Measurements from ENCODE around the gene ABCB8.
A peak's percentile ranks its signal among the peaks of the same experiment; 100 is the strongest.
"Not testable (repeated sequence)": the region's sequence is repeated elsewhere in the genome, so short reads cannot be mapped to it uniquely, and the experiment has no call there.

The ABCB8 gene

DNA sequence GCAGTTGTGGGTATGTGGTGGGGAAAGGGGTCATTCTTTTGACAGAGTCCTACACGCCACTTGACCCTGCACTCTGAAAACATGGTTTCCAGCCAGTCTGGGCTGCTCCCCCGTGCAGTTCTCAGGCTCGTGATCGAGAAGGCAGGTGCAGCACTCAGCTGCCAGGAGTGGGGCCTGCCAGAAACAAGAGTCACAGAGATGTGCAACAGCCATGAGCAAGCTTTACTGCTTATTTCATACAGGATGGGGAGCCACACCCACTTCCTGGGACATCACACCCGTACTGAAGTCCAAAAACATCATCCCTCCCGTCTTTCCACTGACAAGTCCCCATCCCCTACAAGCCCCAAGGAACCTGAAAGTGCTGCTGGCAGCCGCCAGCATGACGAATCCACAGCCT, 13.3 kb upstream of the ABCB8 start:
- DNase-seq (ENCODE audit: low spot score): peak; percentile 58

DNA sequence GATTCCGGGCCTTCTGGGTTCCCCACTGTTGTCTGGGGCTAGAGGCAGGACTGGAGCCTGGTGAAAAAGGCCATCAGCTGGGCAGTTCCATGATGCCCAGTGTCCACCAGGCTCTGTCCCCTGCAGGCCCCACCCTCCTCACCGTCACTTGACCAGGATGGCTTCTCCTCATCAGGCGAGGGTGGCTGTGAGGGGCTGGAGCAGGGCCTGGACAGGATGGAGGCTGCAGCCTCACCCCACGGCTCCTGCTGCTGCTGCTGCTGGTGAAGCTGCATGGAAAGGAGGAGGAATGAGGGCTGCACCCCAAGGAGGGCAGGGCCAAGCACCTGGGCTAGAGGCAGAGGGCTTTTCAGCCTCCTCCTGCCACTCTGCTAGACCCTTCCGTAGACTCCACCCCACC, 12.3 kb upstream of the ABCB8 start:
- no peak for DNase-seq (ENCODE audit: low spot score)

DNA sequence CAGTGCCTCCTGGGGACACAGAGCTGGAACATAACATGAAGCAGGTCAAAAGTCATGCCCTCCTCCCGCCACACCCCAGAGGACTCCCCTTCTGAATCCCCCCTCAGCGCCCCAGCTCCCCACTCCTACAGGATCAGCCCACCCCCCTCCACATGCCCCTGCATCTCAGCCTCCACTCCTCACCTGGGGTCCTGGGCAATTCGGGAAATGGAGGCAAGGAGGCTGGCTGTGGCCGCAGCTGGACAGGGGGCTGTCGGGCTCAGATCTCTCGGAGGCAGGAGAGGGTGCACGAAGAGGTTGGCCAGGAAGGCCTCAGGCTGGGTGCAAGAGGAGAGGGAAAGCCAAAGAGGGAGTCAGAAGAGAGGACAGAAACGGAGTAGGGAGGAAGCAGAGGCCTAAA, 11.7 kb upstream of the ABCB8 start:
- DNase-seq (ENCODE audit: low spot score): no peak

DNA sequence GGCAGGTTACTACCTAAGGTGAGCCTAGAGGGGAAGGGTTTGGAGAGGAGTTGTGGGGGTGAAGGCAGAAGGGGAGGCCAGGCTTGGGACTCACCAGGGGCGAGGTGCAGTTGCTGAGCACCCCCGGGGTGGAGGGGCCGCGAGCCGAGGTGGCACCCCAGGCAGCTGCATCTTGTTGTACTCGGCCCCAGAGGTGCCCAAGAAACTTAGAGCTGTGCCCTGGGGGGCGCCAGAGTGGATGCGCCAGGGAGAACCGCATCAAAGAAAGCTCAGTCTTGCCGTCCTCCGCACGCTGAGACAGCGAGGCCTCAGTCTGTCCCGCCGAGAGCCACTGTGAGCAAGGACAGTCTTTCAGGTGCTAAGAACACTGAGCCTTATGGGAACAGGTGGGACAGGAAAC, 11.3 kb upstream of the ABCB8 start:
- DNase-seq (ENCODE audit: low spot score): no peak

DNA sequence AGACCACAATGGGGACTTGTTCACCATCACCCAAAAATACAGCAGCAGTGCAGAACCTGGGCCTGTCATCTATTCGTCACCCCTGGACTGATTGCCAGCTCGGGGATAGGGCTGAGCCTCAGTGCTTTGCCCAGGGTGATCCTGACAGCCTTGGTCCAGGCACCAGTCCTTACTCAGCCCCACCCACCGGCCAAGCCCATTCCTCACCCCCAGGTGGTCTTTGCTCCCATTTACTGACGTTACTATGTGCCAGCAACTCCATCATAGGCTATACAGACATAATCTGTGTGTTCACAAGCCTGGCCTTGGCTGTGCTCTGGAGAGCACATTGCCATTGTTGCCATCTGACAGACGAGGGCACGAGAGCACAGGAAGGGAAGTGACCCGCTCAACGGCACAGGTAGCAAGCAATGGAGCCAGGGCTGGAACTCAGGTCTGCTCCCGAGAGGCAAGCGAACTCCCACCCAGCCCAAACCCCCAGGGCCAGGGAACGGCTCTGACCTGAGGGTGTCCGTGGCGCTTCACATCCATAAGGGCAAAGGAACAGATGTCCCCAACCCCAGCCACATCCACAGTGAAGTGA, 10.8 kb upstream of the ABCB8 start:
- no peak for DNase-seq (ENCODE audit: low spot score)

DNA sequence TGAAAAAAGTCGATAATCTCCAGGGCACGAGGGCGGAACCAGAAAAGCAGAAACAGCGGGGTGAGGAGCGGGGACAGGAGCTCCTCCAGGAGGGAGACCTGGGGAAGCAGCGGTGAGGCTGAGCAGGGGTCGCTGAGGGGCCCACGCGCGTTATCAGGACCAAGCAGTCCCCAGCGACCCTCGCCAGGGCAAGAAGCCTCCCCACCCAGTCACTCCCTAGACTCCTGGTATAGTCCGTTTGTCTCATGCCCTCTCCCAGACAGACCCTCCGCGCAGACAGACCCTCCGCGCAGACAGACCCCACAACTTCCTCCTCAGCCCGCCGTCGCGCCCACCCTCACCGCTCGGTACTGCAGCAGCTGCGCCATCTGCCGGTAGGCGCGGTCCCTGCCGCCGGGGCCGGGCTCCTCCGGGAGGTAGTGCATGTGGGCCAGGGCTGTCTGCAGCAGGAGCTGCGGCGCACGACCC, 10.3 kb upstream of the ABCB8 start:
- peak; percentile 76 for DNase-seq (ENCODE audit: low spot score)

DNA sequence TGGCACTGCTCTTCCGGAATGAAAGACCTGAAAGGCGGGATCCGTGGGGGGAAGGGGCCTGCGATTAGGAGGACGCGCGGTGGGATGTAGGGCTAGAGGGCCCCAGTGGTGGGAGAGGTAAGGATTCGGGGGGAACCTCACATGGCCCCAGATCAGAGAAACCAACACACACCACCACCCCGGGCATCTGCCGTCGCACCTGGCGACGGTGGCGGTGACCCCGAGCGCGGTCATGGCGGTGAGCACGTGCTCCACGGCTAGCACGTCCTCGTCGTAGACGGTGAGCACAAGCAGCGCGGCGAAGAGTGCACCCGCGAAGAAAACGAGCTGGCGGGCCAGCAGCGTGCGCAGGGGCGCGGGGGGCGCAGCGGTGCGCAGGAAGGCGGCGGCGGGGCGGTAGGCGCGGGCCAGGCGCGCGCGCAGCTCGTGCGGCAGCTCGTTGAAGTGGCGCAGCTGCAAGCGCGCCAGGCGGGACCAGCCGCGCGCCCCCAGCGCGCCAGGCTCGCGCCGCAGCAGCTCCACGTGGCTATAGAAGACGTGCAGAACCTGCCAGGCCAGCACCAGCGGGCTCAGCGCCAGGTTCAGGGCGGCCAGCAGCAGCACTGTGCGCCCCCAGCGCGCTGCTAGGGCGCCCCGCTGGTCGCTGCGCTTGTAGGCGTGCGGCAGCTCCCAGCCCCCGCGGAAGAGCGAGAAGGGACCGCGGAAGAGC, 9.7 kb upstream of the ABCB8 start:
- no peak for DNase-seq (ENCODE audit: low spot score)

DNA sequence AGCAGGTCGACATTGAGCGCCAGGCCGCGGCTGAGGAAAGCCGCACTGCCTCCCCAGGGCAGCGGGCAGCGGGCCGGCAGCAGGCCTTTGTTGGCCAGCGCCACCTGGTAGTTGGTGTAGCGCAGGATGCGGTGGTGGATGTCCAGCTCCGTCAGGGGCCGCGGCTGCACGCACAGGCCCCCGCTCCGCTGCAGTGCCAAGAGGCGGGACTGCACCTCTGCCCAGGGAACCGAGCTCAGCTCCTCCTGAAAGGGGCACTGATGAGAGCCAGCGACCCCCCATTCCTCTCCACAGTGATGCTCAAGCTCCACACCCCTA, 9.2 kb upstream of the ABCB8 start:
- no peak for DNase-seq (ENCODE audit: low spot score)

DNA sequence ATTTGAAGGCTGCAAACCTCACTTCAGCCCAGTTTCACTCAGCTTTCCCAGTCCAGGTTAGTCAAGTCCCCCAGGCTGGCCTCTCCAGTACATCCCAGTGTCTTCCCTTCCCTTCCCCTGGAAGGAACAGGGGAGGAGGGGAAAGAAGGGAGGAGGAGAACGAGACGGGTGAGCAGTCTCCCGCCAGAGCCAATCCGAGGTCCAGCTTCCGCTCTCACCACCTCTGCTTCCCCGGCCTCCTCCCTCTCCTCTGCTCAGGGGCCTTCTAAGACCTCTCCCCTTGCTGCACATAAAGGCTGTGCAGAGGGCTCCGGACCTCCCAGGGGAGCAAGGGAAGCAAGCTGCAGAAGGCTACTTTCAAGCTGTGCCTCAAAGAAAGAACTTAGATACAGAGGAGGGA, 8.0 kb upstream of the ABCB8 start:
- no peak for DNase-seq (ENCODE audit: low spot score)

DNA sequence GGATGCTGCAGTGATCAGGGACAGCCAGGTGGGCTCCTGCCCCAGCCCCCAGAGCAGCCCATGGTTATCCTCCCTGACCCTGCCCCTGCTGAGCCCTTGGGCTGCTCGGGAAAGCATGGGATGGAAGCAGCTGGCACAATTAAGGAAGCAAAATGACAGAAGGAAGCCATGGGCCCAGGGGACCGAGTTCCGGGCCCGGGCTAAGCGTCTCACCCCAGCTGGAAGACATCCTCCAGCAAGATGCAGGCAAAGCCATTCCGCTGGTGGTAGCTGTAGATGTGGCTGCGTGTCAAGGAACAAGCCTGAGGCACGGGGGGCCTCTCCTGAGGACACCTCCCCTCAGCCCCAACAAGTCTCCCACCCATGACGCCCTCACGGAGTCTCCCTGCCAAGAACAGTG, 5.0 kb upstream of the ABCB8 start:
- DNase-seq (ENCODE audit: low spot score): no peak

DNA sequence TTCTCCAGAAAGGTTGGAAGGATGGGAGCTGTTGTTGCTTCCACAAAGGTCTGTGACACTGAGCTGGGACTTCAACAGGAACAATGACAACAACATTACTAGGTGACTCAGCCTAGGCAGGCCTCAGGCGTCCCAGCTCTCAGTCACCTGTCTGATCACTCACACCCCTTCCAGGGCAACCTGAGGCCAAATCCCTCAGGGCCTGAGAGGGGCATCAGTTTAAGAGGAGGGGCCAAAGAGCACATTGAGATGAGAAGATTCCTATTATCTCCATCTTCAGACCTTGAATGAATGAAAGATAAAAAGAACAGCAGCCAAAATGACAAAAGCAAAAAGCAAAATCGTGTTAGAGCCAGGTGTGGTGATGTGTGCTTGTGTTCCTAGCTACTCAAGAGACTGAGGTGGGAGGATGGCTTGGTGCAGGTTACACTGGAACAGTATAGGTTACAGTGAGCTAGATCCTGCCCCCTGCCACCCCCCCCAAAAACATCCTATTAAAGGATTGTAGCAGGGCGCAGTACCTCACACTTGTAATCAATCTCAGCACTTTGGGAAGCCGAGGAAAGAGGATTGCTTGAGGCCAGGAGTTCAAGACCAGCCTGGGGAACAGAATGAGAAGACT, 3.7 kb upstream of the ABCB8 start, which contains the start of gene ATG9B:
TSS of gene ATG9B (minus strand) at position 60 of the 622 bp plus-strand sequence. CDS start 71 bp downstream, outside the sequence.
- DNase-seq (ENCODE audit: low spot score): no peak

DNA sequence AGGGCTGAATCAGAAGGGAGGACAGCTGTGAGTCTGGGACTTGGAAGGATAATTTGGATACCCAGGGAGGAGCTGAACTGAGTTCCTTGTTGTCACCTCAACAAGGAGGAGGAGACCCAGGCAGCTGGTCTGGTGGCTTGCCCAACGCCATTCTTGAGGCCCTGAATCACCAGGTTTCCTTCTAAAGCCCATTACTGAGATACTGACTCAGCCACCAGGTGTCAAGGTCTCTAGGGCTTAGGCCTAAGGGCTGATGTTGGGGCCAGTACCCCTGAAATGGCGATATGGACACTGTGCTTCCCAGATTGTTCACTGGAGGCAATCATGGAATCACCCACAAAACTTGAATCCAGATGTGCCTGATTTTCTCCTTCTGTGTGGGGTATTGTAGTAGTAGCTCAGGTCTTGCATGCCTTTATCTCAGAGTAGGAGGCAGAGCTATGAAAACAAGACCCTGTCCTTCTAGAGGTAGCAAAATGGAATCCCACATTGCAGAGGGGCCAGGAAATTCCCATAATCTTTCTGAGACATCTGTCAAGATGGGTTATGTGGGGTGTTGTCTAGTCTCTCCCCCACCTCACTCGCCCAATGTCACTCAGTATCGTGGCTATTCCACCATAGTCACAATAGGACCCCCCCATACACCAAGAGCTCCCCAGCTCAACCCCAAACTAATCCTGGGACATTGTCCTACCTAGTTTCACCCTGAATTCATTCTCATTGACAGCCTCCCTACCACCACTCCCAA, 2.2 kb upstream of the ABCB8 start:
- DNase-seq (ENCODE audit: low spot score): no peak

DNA sequence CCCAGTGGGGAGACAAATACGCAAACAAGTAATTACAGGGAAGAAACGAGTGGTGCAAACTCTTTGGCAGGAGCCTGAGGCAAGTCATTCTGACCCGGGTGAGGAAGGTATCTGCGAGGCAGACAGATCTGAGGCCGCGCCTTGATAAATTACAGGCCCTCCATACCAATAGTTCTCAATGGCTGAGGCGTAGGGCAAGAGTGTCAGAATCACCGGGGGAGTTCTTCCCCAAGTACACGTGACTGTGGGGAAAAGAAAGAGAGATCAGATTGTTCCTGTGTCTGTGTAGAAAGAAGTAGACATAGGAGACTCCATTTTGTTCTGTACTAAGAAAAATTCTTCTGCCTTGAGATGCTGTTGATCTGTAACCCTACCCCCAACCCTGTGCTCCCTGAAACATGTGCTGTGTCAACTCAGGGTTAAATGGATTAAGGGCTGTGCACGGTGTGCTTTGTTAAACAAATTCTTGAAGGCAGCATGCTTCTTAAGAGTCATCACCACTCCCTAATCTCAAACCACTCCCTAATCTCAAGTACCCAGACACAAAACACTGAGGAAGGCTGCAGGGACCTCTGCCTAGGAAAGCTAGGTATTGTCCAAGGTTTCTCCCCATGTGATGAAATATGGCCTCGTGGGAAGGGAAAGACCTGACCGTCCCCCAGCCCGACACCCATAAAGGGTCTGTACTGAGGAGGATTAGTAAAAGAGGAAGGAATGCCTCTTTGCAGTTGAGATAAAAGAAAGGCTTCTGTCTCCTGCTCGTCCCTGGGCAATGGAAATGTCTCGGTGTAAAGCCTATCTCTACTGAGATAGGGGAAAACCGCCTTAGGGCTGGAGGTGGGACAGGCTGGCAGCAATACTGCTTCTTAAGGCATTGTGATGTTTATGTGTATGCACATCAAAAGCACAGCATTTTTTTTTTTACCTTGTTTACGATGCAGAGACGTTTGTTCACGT, 1.2 kb upstream of the ABCB8 start:
- DNase-seq (ENCODE audit: low spot score): not testable (repeated sequence)

DNA sequence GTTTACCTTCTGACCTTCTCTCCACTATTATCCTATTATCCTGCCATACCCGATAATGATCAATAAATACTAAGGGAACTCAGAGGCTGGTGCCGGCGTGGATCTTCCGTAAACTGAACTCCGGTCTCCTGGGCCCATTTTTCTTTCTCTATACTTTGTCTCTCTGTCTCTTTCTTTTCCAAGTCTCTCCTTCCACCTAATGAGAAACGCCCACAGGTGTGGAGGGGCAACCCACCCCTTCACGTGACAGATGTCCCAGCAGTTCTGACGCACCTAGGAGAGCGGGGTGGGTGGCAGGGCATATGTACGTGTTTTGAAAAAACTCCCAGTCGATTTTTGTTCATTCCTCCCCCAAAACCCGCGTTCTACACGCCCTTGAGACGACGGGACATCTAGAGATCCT, 521 bp upstream of the ABCB8 start:
- DNase-seq (ENCODE audit: low spot score): not testable (repeated sequence)

DNA sequence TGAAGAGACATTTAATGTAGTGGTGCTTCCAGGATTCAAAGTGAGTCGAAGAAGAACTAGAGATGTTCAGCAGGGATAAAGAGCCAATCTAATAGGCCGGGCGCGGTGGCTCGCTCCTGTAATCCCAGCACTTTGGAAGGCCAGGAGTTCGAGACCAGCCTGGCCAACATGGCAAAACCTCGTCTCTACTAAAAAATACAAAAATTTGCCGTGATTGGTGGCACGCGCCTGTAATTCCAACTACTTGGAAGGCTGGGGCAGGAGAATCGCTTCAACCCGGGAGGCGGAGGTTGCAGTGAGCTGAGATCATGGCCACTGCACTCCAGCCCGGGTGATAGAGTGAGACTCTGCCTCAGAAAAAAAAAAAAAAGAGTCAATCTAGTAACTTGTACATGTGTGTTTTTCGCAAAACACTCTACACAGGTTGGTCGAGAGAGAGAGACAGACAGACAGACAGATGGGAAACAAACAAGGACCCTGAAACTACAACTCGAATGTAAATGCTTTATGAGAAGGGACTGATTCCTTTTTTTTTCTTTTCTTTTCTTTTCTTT, 775 bp downstream of the ABCB8 start:
- DNase-seq (ENCODE audit: low spot score): no peak

DNA sequence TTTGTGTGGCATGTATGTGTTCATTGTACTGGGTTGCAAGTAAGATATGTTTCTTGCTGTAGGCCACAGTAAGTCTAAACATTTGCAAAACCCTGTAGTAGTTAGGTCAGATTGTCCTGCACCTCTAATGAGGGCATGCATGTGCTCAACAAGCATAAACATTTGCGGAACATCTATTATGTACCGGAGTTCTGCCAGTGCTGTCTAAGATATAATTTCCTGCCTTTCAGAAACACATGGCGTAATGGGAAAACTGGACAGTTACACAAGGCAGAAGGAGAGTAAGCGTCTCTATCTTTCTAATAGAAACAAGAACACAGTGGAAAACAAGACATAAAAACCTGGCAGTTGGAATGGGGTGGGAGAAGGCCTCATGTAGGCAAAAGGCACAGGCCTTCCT, 2.8 kb downstream of the ABCB8 start:
- DNase-seq (ENCODE audit: low spot score): no peak

DNA sequence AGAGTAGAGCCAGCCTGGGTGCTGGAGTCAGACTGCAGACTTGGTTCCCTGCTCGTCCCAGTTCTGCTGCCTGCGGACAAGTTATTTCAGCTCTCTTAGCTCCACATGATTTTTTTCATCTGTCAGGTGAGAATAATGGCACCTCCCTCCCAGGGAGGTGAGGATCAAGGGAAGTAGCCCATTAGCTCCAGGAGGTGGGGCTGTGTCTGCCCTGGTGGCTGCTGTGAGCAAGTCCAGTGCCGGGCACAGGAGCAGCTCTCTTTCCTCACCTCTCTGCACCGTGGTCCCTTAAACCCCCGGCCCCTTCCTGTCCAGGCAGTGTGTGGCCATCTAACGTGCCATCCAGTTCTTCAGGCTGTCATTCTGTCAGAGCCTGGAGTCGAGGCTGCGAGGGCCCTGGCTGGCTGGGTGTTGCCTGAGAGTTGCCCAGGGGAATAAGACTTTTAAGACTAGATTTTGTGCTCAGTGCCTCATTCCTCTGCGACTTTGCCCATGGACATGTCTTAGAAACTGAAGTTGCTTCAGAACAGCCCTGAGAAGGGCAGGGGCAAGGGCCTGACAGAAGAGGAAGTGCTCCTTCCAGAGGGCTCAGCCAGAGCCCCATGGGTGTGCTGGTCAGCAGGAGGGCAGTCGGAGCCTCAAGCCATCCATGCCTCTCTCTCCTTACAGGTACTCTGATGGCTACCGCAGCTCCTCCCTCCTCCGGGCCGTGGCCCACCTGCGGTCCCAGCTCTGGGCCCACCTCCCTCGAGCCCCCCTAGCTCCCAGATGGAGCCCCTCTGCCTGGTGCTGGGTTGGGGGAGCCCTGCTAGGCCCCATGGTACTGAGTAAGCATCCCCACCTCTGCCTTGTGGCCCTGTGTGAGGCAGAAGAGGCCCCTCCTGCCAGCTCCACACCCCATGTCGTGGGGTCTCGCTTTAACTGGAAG, 5.0 kb downstream of the ABCB8 start:
- no peak for DNase-seq (ENCODE audit: low spot score)

DNA sequence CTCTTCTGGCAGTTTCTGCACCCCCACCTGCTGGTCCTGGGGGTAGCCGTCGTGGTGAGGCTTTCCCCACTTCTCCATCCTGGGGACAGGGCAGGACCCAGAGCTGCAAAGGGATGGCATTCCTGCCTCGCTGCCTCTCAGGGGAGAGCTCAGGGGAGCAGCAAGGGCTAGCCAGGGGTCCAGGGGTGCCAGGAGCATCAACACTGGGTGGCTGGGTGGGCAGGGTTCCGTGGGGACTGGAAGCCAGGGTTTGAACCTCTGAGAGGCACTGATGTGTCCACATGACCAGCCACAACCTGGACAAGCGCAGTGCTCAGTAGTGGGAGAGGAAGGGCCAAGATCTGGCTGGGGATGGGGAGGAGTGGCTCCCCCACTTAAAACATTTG, 5.6 kb downstream of the ABCB8 start:
- no peak for DNase-seq (ENCODE audit: low spot score)

DNA sequence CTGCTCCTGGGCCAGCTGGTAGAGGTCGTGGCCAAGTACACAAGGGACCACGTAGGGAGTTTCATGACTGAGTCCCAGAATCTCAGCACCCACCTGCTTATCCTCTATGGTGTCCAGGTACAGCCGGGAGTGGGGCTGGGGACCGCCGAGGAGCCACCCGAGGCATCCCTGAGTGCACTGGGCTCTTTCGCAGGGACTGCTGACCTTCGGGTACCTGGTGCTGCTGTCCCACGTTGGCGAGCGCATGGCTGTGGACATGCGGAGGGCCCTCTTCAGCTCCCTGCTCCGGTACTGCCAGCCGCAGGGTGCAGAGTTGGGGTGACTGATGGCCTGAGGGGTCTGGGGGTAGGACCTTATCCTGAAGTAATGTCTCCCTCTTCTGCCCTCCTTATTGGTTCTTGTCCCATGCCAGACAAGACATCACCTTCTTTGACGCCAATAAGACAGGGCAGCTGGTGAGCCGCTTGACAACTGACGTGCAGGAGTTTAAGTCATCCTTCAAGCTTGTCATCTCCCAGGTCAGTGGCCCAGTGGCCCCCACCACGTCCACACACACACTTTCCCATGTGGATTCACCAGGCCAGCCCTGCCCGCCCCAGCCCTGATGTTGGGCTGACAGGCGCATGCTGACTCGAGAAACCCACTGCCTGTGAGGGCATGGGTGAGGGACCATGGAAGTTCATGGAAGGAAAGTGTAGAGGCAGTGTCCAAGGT, 6.2 kb downstream of the ABCB8 start:
- no peak for DNase-seq (ENCODE audit: low spot score)
